HG03159 (cell line): ENCODE results near the gene SCGB2A2.

Experiments
- ATAC-seq: cut with Tn5 transposase; IDR thresholded peaks from one replicate; pipeline ENCODE4 v1.9.1; 2021; ENCODE audit warnings: mild to moderate bottlenecking, moderate library complexity; ENCODE audit not compliant: unreplicated experiment

SCGB2A2 gene

GRCh38 chr11:62269654-62270278 lies at the start of gene SCGB2A2:
TSS of gene SCGB2A2 (plus strand) at chr11:62270158. CDS start at chr11:62270217, 59 bp downstream.
- ATAC-seq: no peak

- no peak for ATAC-seq
Observed at GRCh38 chr11:62221498-62221897, 48.5 kb upstream of the SCGB2A2 start.

GRCh38 chr11:62223095-62223494 lies 46.9 kb upstream of the SCGB2A2 start:
- no peak for ATAC-seq

- ATAC-seq: no peak
Observed at GRCh38 chr11:62233730-62234129, 36.2 kb upstream of the SCGB2A2 start.

GRCh38 chr11:62236187-62236586 lies 33.8 kb upstream of the SCGB2A2 start:
- ATAC-seq: no peak

- no peak for ATAC-seq
Observed at GRCh38 chr11:62237499-62237898, 32.5 kb upstream of the SCGB2A2 start.

GRCh38 chr11:62238151-62238550 lies 31.8 kb upstream of the SCGB2A2 start:
- ATAC-seq: no peak

- ATAC-seq: no peak
Observed at GRCh38 chr11:62241095-62241494, 28.9 kb upstream of the SCGB2A2 start.

- ATAC-seq: no peak
Observed at GRCh38 chr11:62242021-62242420, 27.9 kb upstream of the SCGB2A2 start, which contains the start of gene SCGB1D2. TSS of gene SCGB1D2 (plus strand) at chr11:62242239. CDS start at chr11:62242308, 69 bp downstream.

- no peak for ATAC-seq
Observed at GRCh38 chr11:62245271-62245753, 24.6 kb upstream of the SCGB2A2 start.

- ATAC-seq: no peak
Observed at GRCh38 chr11:62251698-62252097, 18.3 kb upstream of the SCGB2A2 start.

GRCh38 chr11:62253999-62254542 lies 15.9 kb upstream of the SCGB2A2 start:
- ATAC-seq: no peak

- no peak for ATAC-seq
Observed at GRCh38 chr11:62256281-62256680, 13.7 kb upstream of the SCGB2A2 start.

GRCh38 chr11:62260261-62260953 lies 9.6 kb upstream of the SCGB2A2 start:
- ATAC-seq: no peak

GRCh38 chr11:62264004-62264403 lies 6.0 kb upstream of the SCGB2A2 start:
- ATAC-seq: no peak

- ATAC-seq: no peak
Observed at GRCh38 chr11:62266558-62266957, 3.4 kb upstream of the SCGB2A2 start.

- ATAC-seq: no peak
Observed at GRCh38 chr11:62267050-62267449, 2.9 kb upstream of the SCGB2A2 start.

GRCh38 chr11:62267576-62267975 lies 2.4 kb upstream of the SCGB2A2 start:
- ATAC-seq: no peak

GRCh38 chr11:62273284-62273683 lies 3.3 kb downstream of the SCGB2A2 start:
- ATAC-seq: no peak

- ATAC-seq: no peak
Observed at GRCh38 chr11:62273789-62274275, 3.9 kb downstream of the SCGB2A2 start.

GRCh38 chr11:62280452-62280851 lies 10.5 kb downstream of the SCGB2A2 start:
- no peak for ATAC-seq

- ATAC-seq: no peak
Observed at GRCh38 chr11:62295504-62295903, 25.5 kb downstream of the SCGB2A2 start.
